Stimulated activated CD8-positive, alpha-beta memory T cell treated with anti-CD3 and anti-CD28 coated beads, Interleukin-7, amount 100 ng/mL, for 48 hours (primary cell): Measurements from ENCODE around the gene CDCA3.

ENCODE experiments used
- DNase-seq, 2 donors: peaks; one replicate each; pipeline ENCODE4 v3.0.0-alpha.2; 2020; ENCODE audit warnings: low read depth in 1 of 2; ENCODE audit errors: extremely low read depth in 1 of 2

The CDCA3 gene

GRCh38 chr12:6834873-6835272 is 16.2 kb downstream of the CDCA3 start:
- DNase-seq = no peak

- no peak for DNase-seq
These were observed 16.8 kb downstream of the CDCA3 start for GRCh38 chr12:6834254-6834653.

GRCh38 chr12:6833189-6833890 is 17.7 kb downstream of the CDCA3 start:
- no peak for DNase-seq

- no peak for DNase-seq
These were observed 19.0 kb downstream of the CDCA3 start for GRCh38 chr12:6832125-6832524.

- no peak for DNase-seq
These were observed 19.6 kb downstream of the CDCA3 start for GRCh38 chr12:6831450-6831995.

GRCh38 chr12:6830999-6831398 is 20.1 kb downstream of the CDCA3 start:
- DNase-seq = no peak

- DNase-seq = no peak
These were observed 20.7 kb downstream of the CDCA3 start for GRCh38 chr12:6830286-6830890.

- no peak for DNase-seq
These were observed 21.4 kb downstream of the CDCA3 start for GRCh38 chr12:6829536-6830220.

GRCh38 chr12:6828781-6829535 is 22.1 kb downstream of the CDCA3 start:
- DNase-seq = peak in 1 of 2 donors; percentile 11

GRCh38 chr12:6827982-6828780 is 22.9 kb downstream of the CDCA3 start, which contains the start of gene P3H3:
TSS of gene P3H3 (plus strand) at chr12:6828407. CDS start at chr12:6828441, 34 bp downstream.
- DNase-seq = no peak

- peak in 1 of 2 donors; percentile 40 for DNase-seq
These were observed 23.6 kb downstream of the CDCA3 start for GRCh38 chr12:6827437-6827911.

- no peak for DNase-seq
These were observed 24.2 kb downstream of the CDCA3 start for GRCh38 chr12:6826734-6827436.

GRCh38 chr12:6826125-6826733 is 24.9 kb downstream of the CDCA3 start:
- no peak for DNase-seq

- DNase-seq = peak; percentile 56 to 67
These were observed 25.5 kb downstream of the CDCA3 start for GRCh38 chr12:6825398-6826124.

GRCh38 chr12:6824901-6825381 is 26.1 kb downstream of the CDCA3 start:
- no peak for DNase-seq

- no peak for DNase-seq
These were observed 26.9 kb downstream of the CDCA3 start for GRCh38 chr12:6824085-6824775.
